ENCODE results near the gene TNFSF8. TPM values are rescaled to one million over a fixed set of nuclear protein-coding genes. Genes with fewer than 3 reads are reported as not detected.

TNFSF8 gene
- total and polyA plus RNA-seq, 2 of the 8 experiments (the other 6 are each of a cell fraction or from before 2014, with no cell fraction given) = not detected

DNA sequence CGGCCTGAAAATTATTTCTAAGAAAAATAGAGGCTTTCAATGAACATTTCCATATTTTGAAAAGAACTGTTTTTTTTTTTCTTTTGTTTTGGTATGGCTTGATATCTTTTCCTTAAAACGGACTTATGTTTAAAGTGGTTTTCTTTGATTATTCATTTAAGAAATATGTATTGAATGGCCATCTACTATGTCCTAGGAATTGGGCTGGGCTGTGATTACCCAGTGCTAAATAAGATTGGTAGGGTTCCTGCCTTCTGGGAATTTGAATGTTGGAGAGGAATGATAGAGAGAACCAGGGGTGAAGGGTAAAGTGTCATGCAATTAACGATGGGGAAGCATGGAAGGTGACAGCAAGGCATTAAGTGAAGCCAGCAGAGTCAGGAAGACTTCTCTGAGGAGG is 33.2 kb downstream of the TNFSF8 start:
- H3K23me2 ChIP-seq (ENCODE audit: low read depth, low read length) = no peaks in the 10 kb centered on the region; the same call in 1 of the 2 replicates
- H2BK20ac ChIP-seq (ENCODE audit: low read length) = no peak overlapping the region
- no peak overlapping the region for H2BK5ac ChIP-seq (ENCODE audit: low read depth, low read length)
- no peaks in the 10 kb centered on the region for H3K36me3 ChIP-seq (ENCODE audit: control insufficient read depth in 2 of 4, insufficient read depth in 4 of 4, low read length in 3 of 4)
- DNase-seq (ENCODE audit: low read depth in 1 of 2, low spot score in 2 of 2) = no peak
- no peaks in the 10 kb centered on the region for H3K79me1 ChIP-seq (ENCODE audit: low read depth, low read length)
- H4K20me1 ChIP-seq (replicated peaks in 1 of 2; ENCODE audit: control insufficient read depth in 1 of 2, insufficient read depth in 2 of 2, low read length in 2 of 2) = no peaks in the 10 kb centered on the region
- TF ChIP-seq TEAD4 (IDR thresholded peaks at IDR 0.05; ENCODE audit: low read depth, low read length) (no peak), NRF1 (IDR thresholded peaks at IDR 0.05; ENCODE audit: low read depth, low read length) (no peak), BCL11A (IDR thresholded peaks at IDR 0.05; ENCODE audit: low read depth in 2 of 2, low read length in 2 of 2) (no peak), CHD2 (IDR thresholded peaks at IDR 0.05; ENCODE audit: low read length) (no peak), NANOG (IDR thresholded peaks at IDR 0.05; ENCODE audit: insufficient read depth, low read depth, low read length, poor library complexity, severe bottlenecking) (no peak), POLR2AphosphoS5 (IDR thresholded peaks at IDR 0.05; ENCODE audit: low read depth, low read length) (no peak), YY1 (IDR thresholded peaks at IDR 0.05; ENCODE audit: low read depth, low read length) (no peak), POU5F1 (IDR thresholded peaks at IDR 0.05; ENCODE audit: low read depth, low read length) (no peak), TAF7 (optimal IDR thresholded peaks at IDR 0.05; ENCODE audit: borderline replicate concordance, low read depth, low read length) (no peak)
- TF ChIP-seq, protein P1, sequence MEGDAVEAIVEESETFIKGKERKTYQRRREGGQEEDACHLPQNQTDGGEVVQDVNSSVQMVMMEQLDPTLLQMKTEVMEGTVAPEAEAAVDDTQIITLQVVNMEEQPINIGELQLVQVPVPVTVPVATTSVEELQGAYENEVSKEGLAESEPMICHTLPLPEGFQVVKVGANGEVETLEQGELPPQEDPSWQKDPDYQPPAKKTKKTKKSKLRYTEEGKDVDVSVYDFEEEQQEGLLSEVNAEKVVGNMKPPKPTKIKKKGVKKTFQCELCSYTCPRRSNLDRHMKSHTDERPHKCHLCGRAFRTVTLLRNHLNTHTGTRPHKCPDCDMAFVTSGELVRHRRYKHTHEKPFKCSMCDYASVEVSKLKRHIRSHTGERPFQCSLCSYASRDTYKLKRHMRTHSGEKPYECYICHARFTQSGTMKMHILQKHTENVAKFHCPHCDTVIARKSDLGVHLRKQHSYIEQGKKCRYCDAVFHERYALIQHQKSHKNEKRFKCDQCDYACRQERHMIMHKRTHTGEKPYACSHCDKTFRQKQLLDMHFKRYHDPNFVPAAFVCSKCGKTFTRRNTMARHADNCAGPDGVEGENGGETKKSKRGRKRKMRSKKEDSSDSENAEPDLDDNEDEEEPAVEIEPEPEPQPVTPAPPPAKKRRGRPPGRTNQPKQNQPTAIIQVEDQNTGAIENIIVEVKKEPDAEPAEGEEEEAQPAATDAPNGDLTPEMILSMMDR (IDR thresholded peaks at IDR 0.05; ENCODE audit: control extremely low read depth in 1 of 3, insufficient read depth in 1 of 3, low read depth in 1 of 3, low read length in 3 of 3) = no peak
- no peak overlapping the region for H3K56ac ChIP-seq (replicated peaks; ENCODE audit: insufficient read length, low read depth, low read length)
- H2AFZ ChIP-seq (ENCODE audit: low read length) = no peak overlapping the region
- no peak overlapping the region for H3K4ac ChIP-seq (replicated peaks; ENCODE audit: insufficient read length, low read depth, low read length)
- H2BK12ac ChIP-seq (ENCODE audit: low read depth, low read length) = no peak overlapping the region
- peaks cover 0 to 2% (median 0%) of the 10 kb centered on the region in 4 experiments; a peak in 1 of 7 replicates for H3K4me1 ChIP-seq (replicated peaks in 1 of 4; ENCODE audit: control insufficient read depth in 3 of 4, insufficient read depth in 4 of 4, low read length in 3 of 4)
- no peak overlapping the region for H2AK5ac ChIP-seq (ENCODE audit: low read depth, low read length)
- H4K5ac ChIP-seq (ENCODE audit: insufficient read length, low read depth, low read length) = no peak overlapping the region
- H3K9me3 ChIP-seq (ENCODE audit: insufficient read depth in 2 of 2, low read depth in 1 of 2, low read length in 1 of 2) = no peaks in the 10 kb centered on the region
- no peak overlapping the region for H3K18ac ChIP-seq (ENCODE audit: extremely low read depth, low read length)
- FAIRE-seq = no peak
- H3K23ac ChIP-seq (ENCODE audit: insufficient read length) = no peak overlapping the region
- H3K9ac ChIP-seq (replicated peaks in 1 of 4; ENCODE audit: extremely low read depth in 1 of 4, low read depth in 3 of 4, low read length in 3 of 4) = no peak overlapping the region
- no peak overlapping the region for H3K27ac ChIP-seq (ENCODE audit: low read depth, low read length)
- no peak overlapping the region for H2BK120ac ChIP-seq (replicated peaks; ENCODE audit: low read depth, low read length)
- no peak overlapping the region for H3K4me2 ChIP-seq (ENCODE audit: insufficient read depth in 1 of 2, low read depth in 2 of 2, low read length in 2 of 2)
- no peaks in the 10 kb centered on the region for H3K79me2 ChIP-seq (ENCODE audit: control insufficient read depth in 1 of 2, insufficient read depth in 2 of 2, low read length in 2 of 2)
- no peak overlapping the region for H4K8ac ChIP-seq (ENCODE audit: extremely low read depth, insufficient read depth, low read length)
- H3K4me3 ChIP-seq (ENCODE audit: extremely low read depth in 1 of 4, insufficient read depth in 2 of 4, low read depth in 3 of 4, low read length in 4 of 4) = no peak overlapping the region
- POLR2A ChIA-PET (ENCODE audit: partially characterized antibody) = no interaction called here
- H2BK15ac ChIP-seq (ENCODE audit: low read length) = no peak overlapping the region
- H4K91ac ChIP-seq (replicated peaks; ENCODE audit: insufficient read length, low read length) = no peak overlapping the region
- no peaks in the 10 kb centered on the region for H3K27me3 ChIP-seq (replicated peaks in 1 of 4; ENCODE audit: control insufficient read depth in 3 of 4, extremely low read depth in 1 of 4, insufficient read depth in 3 of 4, low read length in 3 of 4)
- CTCF ChIA-PET (ENCODE audit: partially characterized antibody) = interaction anchor here (0.6 kb wide), 1 partner anchor 196 kb away, joined by 3 read pairs; no protein-coding TSS in a partner anchor
- no peak overlapping the region for H3K14ac ChIP-seq (ENCODE audit: insufficient read length)
- 89% methylated on average over 3 of the region's 3 CpGs; no CpG with 5 or more reads in 1 of the 2 experiments for WGBS, 2 experiments (ENCODE audit: extremely low coverage in 1 of 2, insufficient coverage in 1 of 2, insufficient read length in 1 of 2, insufficient replicate concordance in 2 of 2, low coverage in 1 of 2, low lambda C conversion rate in 2 of 2, missing lambda C conversion rate in 1 of 2)

Data from H1 (cell line).